ENCODE results near the gene HBS1L.

The HBS1L gene

DNA sequence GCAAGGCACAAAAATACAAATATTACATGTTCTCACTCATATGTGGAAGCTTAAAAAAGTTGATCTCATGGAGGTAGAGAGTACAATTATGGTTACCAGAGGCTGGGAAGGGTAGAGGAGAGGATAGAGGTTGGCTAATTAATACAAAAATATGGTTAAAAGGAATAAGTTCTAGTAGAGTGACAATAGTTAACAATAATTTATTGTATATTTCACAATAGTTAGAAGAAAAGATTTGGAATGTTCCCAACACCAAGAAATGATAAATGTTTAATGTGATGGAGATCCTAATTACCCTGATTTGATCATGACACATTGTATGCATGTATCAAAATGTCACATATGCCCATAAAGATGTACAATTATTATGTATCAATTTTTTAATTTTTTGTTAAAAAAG, 106.5 kb downstream of the HBS1L start:
- DNase-seq, result no peak

DNA sequence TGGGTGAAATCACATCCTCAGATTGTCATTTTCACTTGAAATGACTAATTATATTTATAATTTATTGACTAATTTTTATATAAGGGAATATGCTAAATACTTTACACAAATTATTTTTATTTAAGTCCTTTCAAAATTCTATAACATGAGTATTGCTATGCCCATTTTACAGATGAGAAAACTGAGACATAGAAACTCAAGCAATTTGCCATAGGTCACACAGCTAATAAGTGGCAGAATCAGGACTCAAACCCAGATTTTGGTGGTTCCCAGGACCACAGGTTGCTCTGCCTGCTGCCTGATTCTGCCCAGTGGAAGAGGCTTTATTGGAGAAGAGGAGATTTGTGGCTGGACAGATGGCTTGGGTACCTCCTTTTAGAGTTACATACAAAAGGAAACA, 109.6 kb downstream of the HBS1L start:
- DNase-seq, result no peak

DNA sequence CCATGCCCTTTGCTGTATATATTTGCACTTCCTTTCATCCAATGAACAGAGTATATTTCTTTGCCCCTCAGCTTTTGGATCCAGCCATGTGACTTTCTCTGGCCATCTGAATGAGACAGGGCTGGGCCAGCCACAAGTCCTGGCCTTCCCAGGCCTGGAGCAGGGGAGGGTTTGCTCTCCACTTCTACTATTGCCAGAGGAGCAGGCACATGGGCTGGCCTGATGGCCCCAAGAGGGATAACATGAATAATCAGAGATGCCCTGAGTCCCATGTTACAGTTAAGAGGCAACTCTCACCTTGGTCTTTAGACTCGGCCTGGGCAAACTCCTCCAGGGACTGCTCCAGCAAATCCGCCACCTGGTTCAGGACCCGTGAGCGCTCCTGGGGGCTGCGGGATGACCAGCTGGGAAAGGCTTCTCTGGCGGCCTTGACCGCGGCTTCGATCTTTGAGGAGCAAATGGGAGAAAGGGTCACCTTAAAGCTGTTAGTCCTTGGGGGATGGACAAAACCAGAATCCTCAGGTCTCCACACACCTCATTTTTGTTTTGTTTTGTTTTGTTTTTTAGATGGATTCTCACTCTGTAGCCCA, 111.0 kb downstream of the HBS1L start:
- DNase-seq, result no peak

GRCh38 chr6:134938896-134939295, 115.7 kb downstream of the HBS1L start:
- DNase-seq, result no peak

DNA sequence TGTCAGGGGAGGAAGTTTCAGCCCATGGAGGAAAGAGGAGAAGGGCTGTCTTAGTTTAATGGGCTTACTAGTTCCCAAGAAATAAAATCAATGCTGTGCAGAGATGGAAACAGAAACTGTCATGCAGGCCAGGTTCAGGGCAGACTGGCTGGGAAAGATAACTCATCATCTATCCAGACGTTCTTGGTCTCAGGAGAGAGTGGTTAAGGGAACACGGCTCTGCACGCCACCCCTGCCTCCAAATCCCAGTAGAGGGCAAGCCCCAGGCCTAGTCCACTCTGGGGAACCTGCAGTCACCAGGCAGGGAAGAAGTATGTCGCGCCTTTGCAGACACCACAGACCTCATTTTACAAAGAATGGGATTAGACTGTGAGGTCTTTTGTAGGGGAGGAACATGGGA, 117.2 kb downstream of the HBS1L start:
- no peak for DNase-seq

GRCh38 chr6:134936931-134937330, 117.7 kb downstream of the HBS1L start:
- DNase-seq, result no peak

- DNase-seq, result no peak
Measured at GRCh38 chr6:134936476-134936875, 118.1 kb downstream of the HBS1L start.

DNA sequence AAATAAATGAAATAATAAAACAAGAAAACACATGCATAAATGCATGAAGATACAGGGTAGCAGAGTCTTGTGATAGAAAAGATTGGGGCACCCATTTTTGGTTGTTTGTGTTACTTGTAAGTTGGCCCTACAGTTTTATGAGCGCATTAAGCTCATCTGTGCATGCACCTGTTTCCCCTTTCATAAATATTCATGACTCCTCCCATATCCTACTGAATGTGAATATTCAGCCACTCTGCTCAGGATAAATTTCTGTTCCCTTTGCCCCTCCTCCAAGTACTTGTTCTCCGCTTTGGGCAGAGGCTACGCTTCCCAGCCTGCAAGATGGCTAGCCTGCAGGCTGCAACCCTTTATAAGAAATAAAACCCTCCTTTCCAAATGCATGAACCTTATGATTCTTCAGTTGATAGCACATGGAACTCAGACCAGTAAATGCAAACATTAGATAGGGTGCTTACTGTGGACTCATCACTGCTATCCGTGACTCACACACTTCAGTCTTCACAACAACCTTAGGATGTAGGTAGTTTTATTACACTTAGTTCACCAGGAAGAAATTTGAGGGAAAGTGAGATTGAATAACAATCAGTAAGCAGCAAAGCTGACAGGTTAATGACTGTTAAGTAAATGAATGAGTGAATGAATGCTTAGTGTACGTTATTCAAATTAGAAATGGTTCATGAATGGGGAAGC, 119.7 kb downstream of the HBS1L start:
- no peak for DNase-seq

DNA sequence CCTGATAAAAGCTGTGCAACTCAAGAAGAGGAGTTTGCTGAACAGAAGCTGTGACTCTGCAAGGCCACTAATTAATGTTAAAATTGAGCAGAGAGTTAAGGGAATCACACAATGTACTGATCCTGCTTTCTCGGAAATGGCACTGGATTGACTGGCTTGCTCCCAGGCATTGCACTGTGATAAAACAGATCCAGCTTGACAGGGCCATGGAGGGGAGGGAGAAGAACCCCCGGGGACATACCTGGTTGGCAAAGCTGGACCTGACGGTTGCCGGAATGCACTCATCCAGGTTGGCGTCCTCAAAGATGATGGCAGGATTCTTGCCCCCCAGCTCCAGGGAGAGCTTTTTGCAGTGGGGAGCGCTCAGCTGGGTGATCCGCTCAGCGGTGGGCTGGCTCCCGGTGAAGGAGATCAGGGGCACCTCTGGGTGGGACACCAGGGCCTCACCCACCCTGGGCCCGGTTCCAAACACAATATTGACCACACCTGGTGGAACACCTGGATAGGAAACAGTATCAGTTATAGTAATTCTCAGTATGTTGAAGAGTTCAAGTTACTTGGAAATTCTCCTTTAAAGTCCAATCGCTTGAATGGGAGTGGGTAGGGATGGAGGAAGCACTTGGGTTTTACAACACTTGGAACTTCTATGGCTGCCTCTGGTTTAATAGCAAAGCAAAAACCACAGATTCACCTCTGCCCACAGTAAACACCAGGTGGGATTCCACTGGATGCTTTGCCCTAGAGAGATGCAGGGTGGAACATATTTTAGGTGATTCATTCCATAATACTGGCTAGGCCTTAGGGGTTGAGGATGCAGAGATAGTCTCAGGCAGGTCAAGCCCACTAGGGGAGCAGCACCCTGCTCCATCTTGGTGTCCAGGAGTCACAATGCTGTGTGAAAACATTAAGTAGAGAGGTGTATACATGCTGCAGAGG, 121.8 kb downstream of the HBS1L start:
- no peak for DNase-seq

DNA sequence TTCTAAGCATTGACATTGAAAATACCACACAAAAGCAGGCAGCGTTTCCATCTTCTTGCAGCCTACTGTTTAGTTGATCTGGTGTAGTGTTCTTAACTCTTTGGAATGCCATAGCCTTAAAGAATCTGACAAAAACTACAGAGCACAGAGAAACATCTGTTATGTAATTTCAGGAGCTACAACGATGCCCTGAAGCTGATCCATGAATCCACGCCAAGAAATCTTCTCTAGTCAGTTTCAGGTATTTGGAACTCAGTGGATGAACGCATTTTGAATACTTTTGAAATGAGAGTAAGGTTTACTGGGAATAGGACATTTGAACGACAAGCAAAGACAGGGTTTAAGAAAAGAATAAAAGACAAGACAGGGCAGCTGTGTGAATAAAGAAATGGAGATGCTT, 122.5 kb downstream of the HBS1L start:
- no peak for DNase-seq

GRCh38 chr6:134930463-134930862, 124.2 kb downstream of the HBS1L start:
- DNase-seq, result no peak

GRCh38 chr6:134928151-134928900, 126.3 kb downstream of the HBS1L start:
- no peak for DNase-seq

GRCh38 chr6:134925800-134926199, 128.8 kb downstream of the HBS1L start:
- DNase-seq, result no peak

DNA sequence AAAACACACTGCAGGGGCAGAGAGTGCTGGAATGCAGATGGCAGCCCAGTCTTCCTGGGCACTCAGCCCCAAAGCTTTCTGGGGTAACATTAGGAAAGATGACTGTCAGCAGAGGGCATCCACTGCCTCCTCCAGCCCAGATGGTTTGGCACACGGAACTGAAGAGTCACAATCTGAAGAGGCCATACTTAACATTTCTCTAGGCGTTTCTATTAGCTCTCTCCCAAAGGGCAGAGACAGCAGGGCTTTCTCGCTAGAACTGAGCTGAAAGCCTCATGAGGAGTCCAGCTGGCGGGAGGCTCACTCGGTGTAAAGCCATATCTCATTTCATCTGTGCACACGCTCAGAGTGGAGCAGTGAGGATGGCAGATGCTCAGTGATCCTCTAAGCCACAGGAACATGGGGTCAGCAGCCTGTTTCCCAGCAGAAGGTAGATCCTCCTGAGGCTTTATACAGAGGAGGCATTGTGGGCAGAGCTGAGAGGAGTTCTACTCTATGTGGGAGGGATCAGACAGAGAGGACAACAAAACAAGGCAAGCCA, 132.8 kb downstream of the HBS1L start:
- no peak for DNase-seq

DNA sequence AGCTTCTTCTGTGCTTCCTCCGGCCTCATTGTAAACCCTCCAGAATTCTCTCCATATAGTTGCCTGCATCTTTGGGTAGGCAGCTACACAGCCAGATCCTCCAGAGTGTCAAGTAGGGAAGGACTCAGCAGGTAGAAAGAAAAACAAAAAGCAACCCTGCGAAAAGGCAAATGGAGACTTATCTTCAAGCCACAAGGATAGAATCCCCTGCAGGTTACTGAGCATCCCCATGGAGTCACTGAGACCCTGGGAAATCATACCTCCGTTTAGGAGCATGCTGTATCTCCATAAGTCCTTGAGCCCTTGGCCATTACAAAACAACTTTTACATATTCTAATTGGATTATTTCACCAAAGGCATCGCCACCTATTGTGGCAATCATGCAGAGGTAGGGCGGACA, 133.3 kb downstream of the HBS1L start:
- no peak for DNase-seq

GRCh38 chr6:134920422-134920821, 134.2 kb downstream of the HBS1L start:
- DNase-seq, result no peak

DNA sequence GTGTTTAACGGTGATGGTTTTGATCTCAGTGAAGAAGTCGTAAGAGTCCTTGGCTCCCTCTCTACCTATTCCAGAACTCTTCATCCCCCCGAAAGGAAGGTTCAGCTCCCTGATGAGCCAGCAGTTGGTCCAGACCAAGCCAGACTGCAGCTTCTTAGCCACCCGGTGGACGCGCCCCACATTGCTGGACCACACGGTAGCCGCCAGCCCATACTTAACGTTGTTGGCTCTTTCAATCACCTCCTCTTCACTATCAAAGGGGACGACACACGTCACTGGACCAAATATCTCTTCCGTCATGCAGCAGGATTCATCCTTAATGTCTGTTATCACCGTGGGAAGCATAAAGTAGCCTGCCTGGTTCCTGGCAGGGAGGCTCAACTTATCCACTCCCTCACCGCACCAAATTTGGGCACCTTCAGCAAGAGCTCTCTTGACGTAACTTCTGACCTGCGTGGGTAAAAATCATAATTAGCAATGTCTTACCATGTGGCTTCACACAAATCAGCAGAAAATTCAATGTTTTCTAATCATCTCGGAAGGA, 136.1 kb downstream of the HBS1L start:
- no peak for DNase-seq

GRCh38 chr6:134911547-134911946, 143.1 kb downstream of the HBS1L start:
- no peak for DNase-seq

- no peak for DNase-seq
Measured at GRCh38 chr6:134910593-134910935, 144.1 kb downstream of the HBS1L start.

Measured in femur (tissue), 1 donor.